PC-9 (cell line): Measurements from ENCODE around the gene LIPH. TPM values are rescaled to one million over a fixed set of nuclear protein-coding genes. Genes with fewer than 3 reads are reported as not detected.

Experiments used
- BruUV-seq: library from RNA; stranded (reverse); fragments of 400-500 nt; replicated peaks from 2 replicates; lab custom pipeline; 2021; lab: Mats Ljungman, UMichigan
- CTCF ChIA-PET: fragments of 300-600 bp; sonication (Branson Sonifier 250); formaldehyde crosslinking; loops from one replicate; lab custom pipeline; 2022; ENCODE audit warnings: antibody characterized with exemption; lab: Charles Lee
- POLR2A ChIA-PET: fragments of 300-600 bp; sonication (Branson Sonifier 250); formaldehyde crosslinking; loops from one replicate; lab custom pipeline; 2022; ENCODE audit warnings: antibody characterized with exemption; ENCODE audit not compliant: unreplicated experiment; lab: Charles Lee
- DNase-seq, 2 experiments: peaks; one replicate each; pipeline versions ENCODE4 v3.0.0 to v3.0.0-alpha.2; 2015 to 2022; ENCODE audit warnings: mixed read lengths in 1 of 2
- H2AFZ ChIP-seq: fragments of 200-600 bp; sonication (generic); 2 replicates; pipeline ENCODE4 v1.8.1; 2017; ENCODE audit warnings: antibody characterized with exemption
- H3F3A ChIP-seq: fragments of 200-600 bp; sonication (generic); 2 replicates; pipeline ENCODE4 v1.8.1; 2017; ENCODE audit warnings: antibody characterized with exemption, mild to moderate bottlenecking, low read depth; ENCODE audit not compliant: insufficient read depth
- H3K27ac ChIP-seq: fragments of 200-600 bp; sonication (generic); 2 replicates; pipeline ENCODE4 v1.6.1; 2016; ENCODE audit warnings: mixed run types
- H3K27me3 ChIP-seq: fragments of 200-600 bp; sonication (generic); 2 replicates; pipeline ENCODE4 v1.6.1; 2016; ENCODE audit warnings: low read depth, mixed run types; ENCODE audit not compliant: insufficient read depth
- H3K36me3 ChIP-seq: fragments of 200-600 bp; sonication (generic); 2 replicates; pipeline ENCODE4 v1.6.1; 2016; ENCODE audit warnings: low read depth, mixed run types
- H3K4me1 ChIP-seq: fragments of 200-600 bp; sonication (generic); replicated peaks from 2 replicates; pipeline ENCODE4 v1.6.1; 2016; ENCODE audit warnings: mixed run types; ENCODE audit not compliant: insufficient read depth
- H3K4me2 ChIP-seq: fragments of 200-600 bp; sonication (generic); 2 replicates; pipeline ENCODE4 v1.6.1; 2017; ENCODE audit warnings: mixed run types
- H3K4me3 ChIP-seq: fragments of 200-600 bp; sonication (generic); 2 replicates; pipeline ENCODE4 v1.6.1; 2016; ENCODE audit warnings: mixed run types
- H3K79me2 ChIP-seq: fragments of 200-600 bp; sonication (generic); 2 replicates; pipeline ENCODE4 v1.6.1; 2017; ENCODE audit warnings: low read depth, mixed run types
- H3K9me2 ChIP-seq: fragments of 200-600 bp; sonication (generic); 2 replicates; pipeline ENCODE4 v1.8.1; 2017; ENCODE audit warnings: mild to moderate bottlenecking; ENCODE audit not compliant: insufficient read depth
- H3K9me3 ChIP-seq: fragments of 200-600 bp; sonication (generic); 2 replicates; pipeline ENCODE4 v1.8.1; 2016; ENCODE audit warnings: low read depth; ENCODE audit not compliant: insufficient read depth
- H4K20me1 ChIP-seq: fragments of 200-600 bp; sonication (generic); 2 replicates; pipeline ENCODE4 v1.8.1; 2017; ENCODE audit not compliant: insufficient read depth
- EZH2 ChIP-seq: fragments of 200-600 bp; sonication (generic); IDR thresholded peaks from 2 replicates; pipeline ENCODE4 v1.8.0; 2017; ENCODE audit warnings: antibody characterized with exemption, low read depth
- intact Hi-C: fragments of 100-400 bp; cut with micrococcal nuclease; formaldehyde crosslinking; loops from one replicate; pipeline ENCODE4 v1.10.0; 2022; ENCODE audit not compliant: unreplicated experiment
- total RNA-seq: library from RNA; stranded (reverse); gene quantifications from 2 replicates; pipeline ENCODE4 v1.2.3, GENCODE V29; 2021
- TF ChIP-seq, protein P1 (sequence below): fragments of 200-600 bp; sonication (generic); conservative IDR thresholded peaks from 2 replicates; pipeline ENCODE4 v1.6.1; 2017; ENCODE audit warnings: mixed run types, antibody characterized with exemption, mild to moderate bottlenecking, moderate library complexity

The LIPH gene
- total RNA-seq, 1 experiment from 2014 or later = 44.7 TPM

DNA sequence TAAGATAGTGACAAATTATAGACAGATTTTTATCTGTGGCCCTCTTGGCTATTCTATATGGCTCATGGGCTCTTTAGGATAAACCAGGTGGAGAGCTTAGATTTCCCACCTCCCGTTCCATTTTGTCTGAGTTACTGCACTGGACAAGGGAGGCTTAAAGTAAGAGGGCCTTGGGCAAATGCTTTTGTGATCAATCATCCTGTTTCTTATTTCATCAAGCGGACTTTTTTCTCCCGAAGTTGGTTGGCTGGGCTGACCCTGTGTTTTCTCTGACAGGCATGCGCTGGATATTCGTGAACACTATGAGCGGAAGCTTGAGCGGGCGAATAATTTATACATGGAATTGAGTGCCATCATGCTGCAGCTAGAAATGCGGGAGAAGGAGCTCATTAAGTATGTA is 86.9 kb downstream of the LIPH start:
- H4K20me1 ChIP-seq = no peaks in the 10 kb centered on the region
- BruUV-seq = no TSS peak
- POLR2A ChIA-PET = interaction anchor here (0.6 kb wide), 1 partner anchor 110 kb away, joined by 3 read pairs; no protein-coding TSS in a partner anchor
- DNase-seq = no peak
- no peaks in the 10 kb centered on the region for H3F3A ChIP-seq
- no peaks in the 10 kb centered on the region for H3K27me3 ChIP-seq
- no peaks in the 10 kb centered on the region for H3K4me1 ChIP-seq
- H3K79me2 ChIP-seq = no peaks in the 10 kb centered on the region
- no peaks in the 10 kb centered on the region for H3K36me3 ChIP-seq
- no peak overlapping the region for H3K4me3 ChIP-seq
- CTCF ChIA-PET = no interaction called here
- no peaks in the 10 kb centered on the region for H3K9me2 ChIP-seq
- no peaks in the 10 kb centered on the region for H3K9me3 ChIP-seq
- no peak overlapping the region for H2AFZ ChIP-seq
- intact Hi-C loops = no loop called here
- no peak overlapping the region for H3K27ac ChIP-seq
- H3K4me2 ChIP-seq = no peak overlapping the region
- TF ChIP-seq, protein P1, sequence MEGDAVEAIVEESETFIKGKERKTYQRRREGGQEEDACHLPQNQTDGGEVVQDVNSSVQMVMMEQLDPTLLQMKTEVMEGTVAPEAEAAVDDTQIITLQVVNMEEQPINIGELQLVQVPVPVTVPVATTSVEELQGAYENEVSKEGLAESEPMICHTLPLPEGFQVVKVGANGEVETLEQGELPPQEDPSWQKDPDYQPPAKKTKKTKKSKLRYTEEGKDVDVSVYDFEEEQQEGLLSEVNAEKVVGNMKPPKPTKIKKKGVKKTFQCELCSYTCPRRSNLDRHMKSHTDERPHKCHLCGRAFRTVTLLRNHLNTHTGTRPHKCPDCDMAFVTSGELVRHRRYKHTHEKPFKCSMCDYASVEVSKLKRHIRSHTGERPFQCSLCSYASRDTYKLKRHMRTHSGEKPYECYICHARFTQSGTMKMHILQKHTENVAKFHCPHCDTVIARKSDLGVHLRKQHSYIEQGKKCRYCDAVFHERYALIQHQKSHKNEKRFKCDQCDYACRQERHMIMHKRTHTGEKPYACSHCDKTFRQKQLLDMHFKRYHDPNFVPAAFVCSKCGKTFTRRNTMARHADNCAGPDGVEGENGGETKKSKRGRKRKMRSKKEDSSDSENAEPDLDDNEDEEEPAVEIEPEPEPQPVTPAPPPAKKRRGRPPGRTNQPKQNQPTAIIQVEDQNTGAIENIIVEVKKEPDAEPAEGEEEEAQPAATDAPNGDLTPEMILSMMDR = no peak
- no peak for TF ChIP-seq EZH2

DNA sequence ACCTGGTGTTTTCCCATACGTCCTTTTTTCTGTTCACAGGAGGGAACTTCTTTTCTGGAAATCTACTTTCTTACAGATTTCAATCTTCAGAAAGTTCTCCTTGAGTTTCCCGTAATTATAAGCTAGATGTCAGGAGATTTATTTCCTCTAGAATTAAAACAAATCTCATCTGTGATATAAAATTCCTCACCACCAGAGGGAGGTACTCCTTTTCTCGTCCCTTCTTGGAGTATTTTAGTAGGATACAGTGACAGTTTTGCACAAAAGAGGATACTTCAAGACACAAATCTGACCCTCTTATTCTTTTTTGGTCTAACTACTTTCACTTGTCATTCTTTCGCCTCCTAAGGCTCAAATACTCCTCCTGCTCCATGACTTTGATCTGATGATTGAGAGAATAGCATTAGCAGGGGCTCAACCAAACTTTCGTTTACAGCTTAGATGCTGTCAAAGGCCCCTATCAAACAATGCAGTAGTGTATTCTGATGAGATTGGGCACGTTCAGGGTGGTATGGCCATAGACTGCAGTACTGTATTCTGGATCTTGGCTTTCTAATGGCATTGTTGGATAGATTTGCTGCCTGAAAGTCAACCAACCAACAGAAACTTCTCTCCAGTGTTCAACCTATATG is 91.6 kb downstream of the LIPH start:
- Histone ChIP-seq H3K4me1 (no peaks in the 10 kb centered on the region), H3K36me3 (no peaks in the 10 kb centered on the region), H3K27ac (no peak overlapping the region), H3K4me3 (no peak overlapping the region), H3F3A (no peaks in the 10 kb centered on the region), H3K9me3 (no peaks in the 10 kb centered on the region), H2AFZ (no peak overlapping the region), H3K79me2 (no peaks in the 10 kb centered on the region), H4K20me1 (no peaks in the 10 kb centered on the region), H3K9me2 (no peaks in the 10 kb centered on the region), H3K27me3 (no peaks in the 10 kb centered on the region), H3K4me2 (no peak overlapping the region)
- no TSS peak for BruUV-seq
- TF ChIP-seq, protein P1 = peak; percentile 87
- no peak for TF ChIP-seq EZH2
- POLR2A ChIA-PET = interaction anchor here (0.7 to 1.2 kb wide), 2 partner anchors 40 to 114 kb away, joined by 3 to 8 read pairs; no protein-coding TSS in a partner anchor
- no peak for DNase-seq
- intact Hi-C loops = no loop called here
- CTCF ChIA-PET = interaction anchor here (0.5 to 2.3 kb wide), 3 partner anchors 114 to 1827 kb away, joined by 3 to 25 read pairs (median 6); no protein-coding TSS in a partner anchor

DNA sequence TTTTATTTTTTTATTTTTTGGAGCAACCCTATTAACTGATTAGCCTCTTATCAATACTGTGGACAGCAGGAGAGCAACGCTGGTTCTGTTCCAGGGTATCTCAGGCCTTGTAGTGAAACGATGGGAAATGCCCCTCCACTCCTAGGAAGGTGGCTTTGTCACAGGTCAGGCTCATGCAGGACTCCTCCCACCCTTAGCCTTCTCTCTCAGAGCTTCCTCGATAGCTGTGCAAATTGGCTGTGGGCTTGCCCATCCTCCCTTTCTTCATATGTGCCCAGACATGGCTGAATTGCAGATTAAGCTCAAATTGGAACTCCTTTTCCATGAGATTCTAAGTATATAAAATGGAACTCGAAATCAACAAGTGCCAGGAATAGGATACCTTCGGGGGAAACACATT is 92.1 kb downstream of the LIPH start:
- Histone ChIP-seq H3K4me1 (no peaks in the 10 kb centered on the region), H3K4me2 (no peak overlapping the region), H3K36me3 (no peaks in the 10 kb centered on the region), H3K27me3 (no peaks in the 10 kb centered on the region), H3K79me2 (no peaks in the 10 kb centered on the region), H3K4me3 (no peak overlapping the region), H3K9me2 (no peaks in the 10 kb centered on the region), H3F3A (no peaks in the 10 kb centered on the region), H4K20me1 (no peaks in the 10 kb centered on the region), H3K9me3 (no peaks in the 10 kb centered on the region), H3K27ac (no peak overlapping the region), H2AFZ (no peak overlapping the region)
- intact Hi-C loops = no loop called here
- POLR2A ChIA-PET = interaction anchor here (0.7 kb wide), 1 partner anchor 40 kb away, joined by 3 read pairs; no protein-coding TSS in a partner anchor
- no peak for DNase-seq
- CTCF ChIA-PET = interaction anchor here (0.5 to 2.3 kb wide), 3 partner anchors 115 to 1827 kb away, joined by 3 to 25 read pairs (median 6); no protein-coding TSS in a partner anchor
- TF ChIP-seq, protein P1 = no peak
- no peak for TF ChIP-seq EZH2
- BruUV-seq = no TSS peak
